GM23248 (cell line): ENCODE results near the gene TRPC5OS. TPM values are rescaled to one million over a fixed set of nuclear protein-coding genes. Genes with fewer than 3 reads are reported as not detected.

Experiments used
- DNase-seq: peaks from one replicate; pipeline ENCODE4 v3.0.0-alpha.2; 2015
- H2AFZ ChIP-seq: fragments of 200-600 bp; sonication (generic); 2 replicates; pipeline ENCODE4 v1.6.1; 2016; ENCODE audit warnings: antibody characterized with exemption
- H3F3A ChIP-seq: fragments of 200-600 bp; sonication (generic); 2 replicates; pipeline ENCODE4 v1.6.1; 2016; ENCODE audit warnings: mild to moderate bottlenecking, antibody characterized with exemption, mixed run types; ENCODE audit not compliant: insufficient read depth
- H3K27ac ChIP-seq: fragments of 200-600 bp; sonication (generic); 2 replicates; pipeline ENCODE4 v1.5.1; 2016; ENCODE audit warnings: mild to moderate bottlenecking
- H3K27me3 ChIP-seq: fragments of 200-600 bp; sonication (generic); replicated peaks from 2 replicates; pipeline ENCODE4 v1.6.1; 2016; ENCODE audit warnings: mild to moderate bottlenecking; ENCODE audit not compliant: insufficient read depth
- H3K36me3 ChIP-seq: fragments of 200-600 bp; sonication (generic); 2 replicates; pipeline ENCODE4 v1.6.1; 2016; ENCODE audit warnings: low read depth, mild to moderate bottlenecking
- H3K4me1 ChIP-seq: fragments of 200-600 bp; sonication (generic); 2 replicates; pipeline ENCODE4 v1.6.1; 2016; ENCODE audit warnings: mild to moderate bottlenecking; ENCODE audit not compliant: insufficient read depth
- H3K4me2 ChIP-seq: fragments of 200-600 bp; sonication (generic); one replicate; pipeline ENCODE4 v1.6.1; 2016; ENCODE audit warnings: mild to moderate bottlenecking; ENCODE audit not compliant: unreplicated experiment
- H3K4me3 ChIP-seq: fragments of 200-600 bp; sonication (generic); 2 replicates; pipeline ENCODE4 v1.5.1; 2016; ENCODE audit warnings: mild to moderate bottlenecking
- H3K79me2 ChIP-seq: fragments of 200-600 bp; sonication (generic); 2 replicates; pipeline ENCODE4 v1.6.1; 2016; ENCODE audit warnings: mild to moderate bottlenecking; ENCODE audit not compliant: insufficient read depth
- H3K9ac ChIP-seq: fragments of 200-600 bp; sonication (generic); 2 replicates; pipeline ENCODE4 v1.6.1; 2016; ENCODE audit warnings: mild to moderate bottlenecking
- H3K9me2 ChIP-seq: fragments of 200-600 bp; sonication (generic); 2 replicates; pipeline ENCODE4 v1.6.1; 2016; ENCODE audit warnings: mixed run types, mild to moderate bottlenecking, moderate library complexity; ENCODE audit not compliant: insufficient read depth
- H3K9me3 ChIP-seq: fragments of 200-600 bp; sonication (generic); one replicate; pipeline ENCODE4 v1.6.1; 2017; ENCODE audit warnings: low read depth
- H4K20me1 ChIP-seq: fragments of 200-600 bp; sonication (generic); 2 replicates; pipeline ENCODE4 v1.6.0; 2016; ENCODE audit not compliant: insufficient read depth
- EZH2 ChIP-seq: fragments of 200-600 bp; sonication (generic); IDR thresholded peaks from 2 replicates; pipeline ENCODE4 v1.6.1; 2018; ENCODE audit warnings: antibody characterized with exemption, mild to moderate bottlenecking; ENCODE audit not compliant: insufficient read depth, poor library complexity, severe bottlenecking
- EZH2phosphoT487 ChIP-seq: fragments of 200-600 bp; sonication (generic); IDR thresholded peaks from 2 replicates; pipeline ENCODE4 v1.6.1; 2018; ENCODE audit warnings: antibody characterized with exemption, moderate library complexity, mild to moderate bottlenecking, low read depth; ENCODE audit not compliant: insufficient read depth
- WGBS, 2 experiments: methylation state at CpG; one replicate each; pipeline ENCODE4 v1.1.6; 2015 to 2017; ENCODE audit warnings: low lambda C conversion rate in 2 of 2, low coverage in 1 of 2; ENCODE audit errors: missing lambda C conversion rate in 2 of 2; 5-methylcytosine and 5-hydroxymethylcytosine counted together
- in situ Hi-C: fragments of 300-500 bp; cut with MboI; formaldehyde crosslinking; loops from 2 replicates; pipeline ENCODE4 v1.15.0; 2020
- polyA plus RNA-seq: library from polyadenylated mRNA; unstranded; fragments of >200 nt; fragmentation: Nextera tagmentation; extraction: Ambion mirVana; gene quantifications from 2 replicates; pipeline ENCODE4 v1.2.1, GENCODE V29; 2016
- total RNA-seq: library from RNA; depleted of rRNA; stranded (reverse); fragments of >200 nt; shearing (Covaris generic); gene quantifications from 2 replicates; pipeline ENCODE4 v1.2.3, GENCODE V29; 2014

The TRPC5OS gene
- total and polyA plus RNA-seq, 2 experiments from 2014 or later: not detected

GRCh38 chrX:111857534-111858060, 18.4 kb upstream of the TRPC5OS start:
- no peak overlapping the region for H3K9ac ChIP-seq
- no peaks in the 10 kb centered on the region for H3K9me3 ChIP-seq
- no peak overlapping the region for H3K27ac ChIP-seq
- H3F3A ChIP-seq: no peaks in the 10 kb centered on the region
- H2AFZ ChIP-seq: no peak overlapping the region
- H3K27me3 ChIP-seq: no peaks in the 10 kb centered on the region
- no peak overlapping the region for H3K4me3 ChIP-seq
- WGBS, 2 experiments: 13 to 17% methylated on average over 1 of the region's 1 CpG
- TF ChIP-seq EZH2phosphoT487 (no peak), EZH2 (no peak)
- in situ Hi-C loops: loop anchor here (25.0 kb wide), 1 partner anchor 780 kb away; no protein-coding TSS in a partner anchor
- no peak overlapping the region for H3K4me2 ChIP-seq
- no peaks in the 10 kb centered on the region for H3K79me2 ChIP-seq
- no peaks in the 10 kb centered on the region for H4K20me1 ChIP-seq
- no peaks in the 10 kb centered on the region for H3K9me2 ChIP-seq
- H3K4me1 ChIP-seq: no peaks in the 10 kb centered on the region
- no peaks in the 10 kb centered on the region for H3K36me3 ChIP-seq
- no peak for DNase-seq

- no peaks in the 10 kb centered on the region for H3K4me1 ChIP-seq
- no peak overlapping the region for H2AFZ ChIP-seq
- TF ChIP-seq EZH2 (no peak), EZH2phosphoT487 (no peak)
- H3K36me3 ChIP-seq: no peaks in the 10 kb centered on the region
- no peaks in the 10 kb centered on the region for H3K9me3 ChIP-seq
- in situ Hi-C loops: loop anchor here (25.0 kb wide), 1 partner anchor 776 kb away; no protein-coding TSS in a partner anchor
- H3K27me3 ChIP-seq: no peaks in the 10 kb centered on the region
- DNase-seq: no peak
- no peak overlapping the region for H3K27ac ChIP-seq
- no peak overlapping the region for H3K4me3 ChIP-seq
- WGBS, 2 experiments: 72 to 74% methylated on average over 5 of the region's 5 CpGs
- no peak overlapping the region for H3K4me2 ChIP-seq
- H3K9ac ChIP-seq: no peak overlapping the region
- H3K79me2 ChIP-seq: no peaks in the 10 kb centered on the region
- H3F3A ChIP-seq: no peaks in the 10 kb centered on the region
- H3K9me2 ChIP-seq: no peaks in the 10 kb centered on the region
- H4K20me1 ChIP-seq: no peaks in the 10 kb centered on the region
These were observed 14.4 kb upstream of the TRPC5OS start for GRCh38 chrX:111861605-111862004.

- 79% methylated on average over 2 of the region's 2 CpGs for WGBS, 2 experiments
- no peak overlapping the region for H2AFZ ChIP-seq
- DNase-seq: no peak
- no peak overlapping the region for H3K4me3 ChIP-seq
- no peaks in the 10 kb centered on the region for H3K9me3 ChIP-seq
- in situ Hi-C loops: loop anchor here (25.0 kb wide), 1 partner anchor 770 kb away; no protein-coding TSS in a partner anchor
- no peaks in the 10 kb centered on the region for H4K20me1 ChIP-seq
- no peak for TF ChIP-seq EZH2phosphoT487
- no peak for TF ChIP-seq EZH2
- H3K27ac ChIP-seq: no peak overlapping the region
- no peaks in the 10 kb centered on the region for H3F3A ChIP-seq
- no peak overlapping the region for H3K4me2 ChIP-seq
- H3K27me3 ChIP-seq: no peaks in the 10 kb centered on the region
- H3K79me2 ChIP-seq: no peaks in the 10 kb centered on the region
- no peaks in the 10 kb centered on the region for H3K36me3 ChIP-seq
- H3K9ac ChIP-seq: no peak overlapping the region
- H3K4me1 ChIP-seq: no peaks in the 10 kb centered on the region
- no peaks in the 10 kb centered on the region for H3K9me2 ChIP-seq
These were observed 8.7 kb upstream of the TRPC5OS start for GRCh38 chrX:111867236-111867635.

GRCh38 chrX:111868726-111869638, 7.0 kb upstream of the TRPC5OS start:
- DNase-seq: peak; percentile 31
- no peaks in the 10 kb centered on the region for H4K20me1 ChIP-seq
- no peaks in the 10 kb centered on the region for H3K36me3 ChIP-seq
- no peak overlapping the region for H3K9ac ChIP-seq
- no peaks in the 10 kb centered on the region for H3K79me2 ChIP-seq
- 40 to 43% methylated on average over 5 of the region's 5 CpGs for WGBS, 2 experiments
- no peaks in the 10 kb centered on the region for H3K27me3 ChIP-seq
- in situ Hi-C loops: loop anchor here (25.0 kb wide), 1 partner anchor 768 kb away; no protein-coding TSS in a partner anchor
- H3K4me3 ChIP-seq: no peak overlapping the region
- H3K27ac ChIP-seq: no peak overlapping the region
- H3K4me2 ChIP-seq: no peak overlapping the region
- TF ChIP-seq EZH2phosphoT487 (no peak), EZH2 (no peak)
- H3K9me2 ChIP-seq: no peaks in the 10 kb centered on the region
- H3F3A ChIP-seq: no peaks in the 10 kb centered on the region
- no peak overlapping the region for H2AFZ ChIP-seq
- H3K9me3 ChIP-seq: no peaks in the 10 kb centered on the region
- H3K4me1 ChIP-seq: no peaks in the 10 kb centered on the region
